ENCODE results near the gene ZSWIM7. TPM values are rescaled to one million over a fixed set of nuclear protein-coding genes. Genes with fewer than 3 reads are reported as not detected.
A peak's percentile ranks its signal among the peaks of the same experiment; 100 is the strongest.

ZSWIM7 gene
- total and polyA plus RNA-seq, 2 of the 4 experiments (the other 2 are of a cell fraction), result 6.8 to 12.1 TPM

- peaks cover 31% of the 10 kb centered on the region for H3K9me1 ChIP-seq (ENCODE audit: insufficient read depth, low read length)
- 0 out of 3 replicates have a peak overlapping the region, but pooled peaks have one; percentile 27 for H2BK15ac ChIP-seq (ENCODE audit: low read depth, low read length)
- H3K18ac ChIP-seq (ENCODE audit: low read depth, low read length), result no peak overlapping the region
- H3K36me3 ChIP-seq (ENCODE audit: control insufficient read depth, insufficient read depth, low read length), result 0 out of 2 replicates have a peak, but pooled peaks cover 1% of the 10 kb centered on the region
- no peak overlapping the region for H3K4me3 ChIP-seq (ENCODE audit: insufficient read depth, low read depth, low read length)
- peak overlapping the region; percentile 48; the same call in 1 of the 2 replicates for H3K23ac ChIP-seq (ENCODE audit: low read depth, low read length)
- H3K79me1 ChIP-seq (ENCODE audit: low read depth in 1 of 2, low read length in 2 of 2), result peaks cover 30 to 49% of the 10 kb centered on the region in 2 experiments
- no peak overlapping the region for H2AFZ ChIP-seq (replicated peaks; ENCODE audit: low read length, poor library complexity)
- H3K9ac ChIP-seq (ENCODE audit: low read depth, low read length), result no peak overlapping the region
- H3K4me1 ChIP-seq (ENCODE audit: control insufficient read depth, insufficient read depth, low read length), result peaks cover 19% of the 10 kb centered on the region
- H3K27ac ChIP-seq (ENCODE audit: insufficient read depth, low read length), result 0 out of 2 replicates have a peak overlapping the region, but pooled peaks have one; percentile 18
- peak overlapping the region; percentile 23 for H2AK9ac ChIP-seq (replicated peaks; ENCODE audit: low read depth, low read length, poor library complexity)
- 0 out of 2 replicates have a peak overlapping the region, but pooled peaks have one; percentile 8 for H2BK120ac ChIP-seq (ENCODE audit: low read depth, low read length)
- no peaks in the 10 kb centered on the region for H4K20me1 ChIP-seq (ENCODE audit: insufficient read depth, low read length)
- ATAC-seq (ENCODE audit: low read depth) (no peak), DNase-seq (no peak)
- peak overlapping the region; percentile 56; the same call in 1 of the 2 replicates for H3K4ac ChIP-seq (ENCODE audit: low read depth, low read length)
- peak overlapping the region; percentile 24 for H2BK5ac ChIP-seq (ENCODE audit: low read depth, low read length, poor library complexity, severe bottlenecking)
- ChIA-PET POLR2A (ENCODE audit: unreplicated experiment) (interaction anchor here (0.6 kb wide), 1 partner anchor 416 kb away, joined by 3 read pairs; no protein-coding TSS in a partner anchor), CTCF (no interaction called here)
- WGBS, 2 experiments (ENCODE audit: extremely low coverage in 2 of 2, insufficient read length in 1 of 2), result 74% methylated on average over 3 of the region's 6 CpGs; no CpG with 5 or more reads in 1 of the 2 experiments
- dilution Hi-C loops (cut with HindIII; ENCODE audit: low sequenced_read_pairs, unreplicated experiment) (no loop called here), in situ Hi-C loops (cut with MboI; ENCODE audit: low sequenced_read_pairs) (loop anchor here (25.0 kb wide), 1 partner anchor 703 kb away; the partner anchor contains the start of gene PMP22), intact Hi-C loops (cut with micrococcal nuclease) (no loop called here)
- H3K56ac ChIP-seq (ENCODE audit: extremely low read depth, insufficient read depth, low read length), result no peak overlapping the region
- no peak for TF ChIP-seq FOS (IDR thresholded peaks at IDR 0.05; ENCODE audit: low read depth, low read length)
- TF ChIP-seq RFX5 (IDR thresholded peaks at IDR 0.05; ENCODE audit: low read depth, low read length), result no peak
- TF ChIP-seq CEBPB (IDR thresholded peaks at IDR 0.05; ENCODE audit: low read depth, low read length), result no peak
- no peak for TF ChIP-seq SMC3 (IDR thresholded peaks at IDR 0.05; ENCODE audit: low read depth, low read length)
- no peak for TF ChIP-seq CHD1 (IDR thresholded peaks at IDR 0.05; ENCODE audit: low read depth, low read length)
- no peak for TF ChIP-seq USF2 (IDR thresholded peaks at IDR 0.05; ENCODE audit: low read depth, low read length)
- TF ChIP-seq NFE2L2 (IDR thresholded peaks at IDR 0.05; ENCODE audit: low read depth, low read length), result no peak
- TF ChIP-seq ELK1 (IDR thresholded peaks at IDR 0.05; ENCODE audit: borderline replicate concordance, low read depth, low read length), result no peak
- no peak for TF ChIP-seq RAD21 (IDR thresholded peaks at IDR 0.05; ENCODE audit: low read length)
- TF ChIP-seq RCOR1 (IDR thresholded peaks at IDR 0.05; ENCODE audit: insufficient replicate concordance, low read length), result no peak
- no peak for TF ChIP-seq MAFK (IDR thresholded peaks at IDR 0.05; ENCODE audit: low read depth, low read length)
- TF ChIP-seq POLR2A (IDR thresholded peaks at IDR 0.05; ENCODE audit: low read depth, low read length), result no peak
- TF ChIP-seq MXI1 (IDR thresholded peaks at IDR 0.05; ENCODE audit: borderline replicate concordance, low read depth, low read length), result no peak
- no peak for TF ChIP-seq MAZ (IDR thresholded peaks at IDR 0.05; ENCODE audit: borderline replicate concordance, low read depth, low read length)
- TF ChIP-seq BHLHE40 (IDR thresholded peaks at IDR 0.05; ENCODE audit: low read depth, low read length), result no peak
- no peak for TF ChIP-seq CTCF (conservative IDR thresholded peaks at IDR 0.05; ENCODE audit: low read depth, low read length)
- no peaks in the 10 kb centered on the region for H3K27me3 ChIP-seq (ENCODE audit: control insufficient read depth, insufficient read depth, low read length)
- no peak overlapping the region for H3K4me2 ChIP-seq (ENCODE audit: low read depth, low read length)
- H2AK5ac ChIP-seq (ENCODE audit: low read depth, low read length), result peak overlapping the region; percentile 60
- H2BK20ac ChIP-seq (ENCODE audit: low read depth, low read length), result 0 out of 2 replicates have a peak overlapping the region, but pooled peaks have one; percentile 51
- peak overlapping the region in 1 of 2 experiments; percentile 23; a peak in 2 of 4 replicates for H4K8ac ChIP-seq (ENCODE audit: low read depth in 2 of 2, low read length in 2 of 2)
- no peaks in the 10 kb centered on the region for H3K9me3 ChIP-seq (ENCODE audit: control insufficient read depth, insufficient read depth, low read length)
- H4K5ac ChIP-seq (ENCODE audit: low read depth, low read length), result no peak overlapping the region
- H3K14ac ChIP-seq (replicated peaks; ENCODE audit: low read depth, low read length), result 0 out of 2 replicates have a peak overlapping the region, but pooled peaks have one; percentile 25
- BruUV-seq (replicated peaks), result no TSS peak
- peak overlapping the region; percentile 82; the same call in 1 of the 2 replicates for H4K91ac ChIP-seq (ENCODE audit: insufficient read depth, low read depth, low read length)
Measured at GRCh38 chr17:15965528-15965927, 34.0 kb downstream of the ZSWIM7 start.

Measured in IMR-90 (cell line).